HCT116 (cell line): Measurements from ENCODE around the gene FHOD3. TPM values are rescaled to one million over a fixed set of nuclear protein-coding genes. Genes with fewer than 3 reads are reported as not detected.

ENCODE experiments used
- ATAC-seq: fragments of 200-7000 bp; cut with Tn5 transposase; 2 replicates; pipeline ENCODE4 v1.9.1; 2020; ENCODE audit warnings: mild to moderate bottlenecking, moderate library complexity
- BruUV-seq: library from RNA; stranded (reverse); fragments of 400-500 nt; replicated peaks from 2 replicates; lab custom pipeline; 2021; lab: Mats Ljungman, UMichigan
- CTCF ChIA-PET: fragments of 300-600 bp; sonication (Branson Sonifier 250); formaldehyde crosslinking; loops from one replicate; lab custom pipeline; 2021; ENCODE audit warnings: antibody characterized with exemption; lab: Charles Lee
- POLR2A ChIA-PET: fragments of 300-600, 350-600 bp; sonication (Branson Sonifier 250); formaldehyde crosslinking; loops from one replicate; lab custom pipeline; 2021; ENCODE audit warnings: antibody characterized with exemption; lab: Charles Lee
- RAD21 ChIA-PET, 2 experiments: fragments of 300-600 bp; sonication (Branson Sonifier 250); formaldehyde crosslinking; loops; one replicate each; lab custom pipeline; 2023; ENCODE audit warnings: low total read pairs in 2 of 2; ENCODE audit not compliant: uncharacterized antibody in 2 of 2, unreplicated experiment in 2 of 2, low non-redundant PET in 1 of 2; lab: Charles Lee
- DNase-seq: peaks from one replicate; pipeline ENCODE4 v3.0.0-alpha.2; 2010; ENCODE audit warnings: low read depth, low spot score
- H2AFZ ChIP-seq: fragments of 200-600 bp; shearing (Covaris generic), sonication (generic); 2 replicates; pipeline ENCODE4 v1.6.1; 2017; ENCODE audit warnings: low read depth, mixed run types, mixed read lengths, antibody characterized with exemption, low read length; ENCODE audit not compliant: poor library complexity, severe bottlenecking
- H3K27ac ChIP-seq: 2 replicates; pipeline ENCODE4 v1.5.1; 2012; ENCODE audit warnings: low read depth, low read length
- H3K27me3 ChIP-seq: fragments of 200-600 bp; sonication (generic); 2 replicates; pipeline ENCODE4 v1.6.1; 2016; ENCODE audit warnings: mixed run types, low read length, mixed read lengths; ENCODE audit not compliant: insufficient read depth
- H3K36me3 ChIP-seq, 2 experiments: fragments of 200-500 bp in 1 of 2; fragments of 200-600 bp in 1 of 2; sonication (Bioruptor generic) in 1 of 2; sonication (generic) in 1 of 2; 2 replicates each; pipeline versions ENCODE4 v1.5.1 to v1.6.1; 2014 to 2016; ENCODE audit warnings: low read length in 2 of 2, inconsistent platforms in 1 of 2, mixed read lengths in 1 of 2, mixed run types in 1 of 2; ENCODE audit not compliant: insufficient read depth in 2 of 2, control insufficient read depth in 1 of 2
- H3K4me1 ChIP-seq, 2 experiments: fragments of 200-600 bp in 1 of 2; sonication (generic) in 1 of 2; 2 replicates each; pipeline versions ENCODE4 v1.5.1 to v1.6.1; 2012 to 2017; ENCODE audit warnings: low read length in 2 of 2, inconsistent platforms in 1 of 2, mild to moderate bottlenecking in 1 of 2, mixed read lengths in 1 of 2, mixed run types in 1 of 2, moderate library complexity in 1 of 2; ENCODE audit not compliant: insufficient read depth in 2 of 2, control insufficient read depth in 1 of 2
- H3K4me2 ChIP-seq: fragments of 200-600 bp; sonication (generic); 2 replicates; pipeline ENCODE4 v1.6.1; 2017; ENCODE audit warnings: mixed run types, low read length, mixed read lengths
- H3K4me3 ChIP-seq, 2 experiments: fragments of 200-600 bp in 1 of 2; sonication (generic) in 1 of 2; replicated peaks in 1 of 2; 2 replicates each; pipeline ENCODE4 v1.5.1; 2011 to 2016; ENCODE audit warnings: low read length in 2 of 2, control low read depth in 1 of 2, low read depth in 1 of 2, mild to moderate bottlenecking in 1 of 2, mixed read lengths in 1 of 2, mixed run types in 1 of 2
- H3K79me2 ChIP-seq: fragments of 200-600 bp; sonication (generic); 2 replicates; pipeline ENCODE4 v1.6.1; 2017; ENCODE audit warnings: mild to moderate bottlenecking, mixed run types, low read length, moderate library complexity, mixed read lengths; ENCODE audit not compliant: insufficient read depth
- H3K9ac ChIP-seq: fragments of 200-600 bp; sonication (generic); 2 replicates; pipeline ENCODE4 v1.6.1; 2016; ENCODE audit warnings: low read length, mixed read lengths
- H3K9me2 ChIP-seq: fragments of 200-600 bp; sonication (generic), shearing (Covaris generic); 2 replicates; pipeline ENCODE4 v1.6.1; 2017; ENCODE audit warnings: mixed run types, mild to moderate bottlenecking, moderate library complexity; ENCODE audit not compliant: insufficient read depth
- H3K9me3 ChIP-seq, 2 experiments: fragments of 200-500 bp in 1 of 2; fragments of 200-600 bp in 1 of 2; sonication (Bioruptor generic) in 1 of 2; sonication (generic) in 1 of 2; 2 replicates each; pipeline ENCODE4 v1.6.1; 2014 to 2017; ENCODE audit warnings: low read length in 2 of 2, mixed read lengths in 2 of 2, inconsistent platforms in 1 of 2, low read depth in 1 of 2, mild to moderate bottlenecking in 1 of 2, mixed run types in 1 of 2, moderate library complexity in 1 of 2; ENCODE audit not compliant: control insufficient read depth in 1 of 2, insufficient read depth in 1 of 2
- H4K20me1 ChIP-seq: fragments of 200-600 bp; sonication (generic), shearing (Covaris generic); 2 replicates; pipeline ENCODE4 v1.6.1; 2017; ENCODE audit warnings: mixed run types, mild to moderate bottlenecking, moderate library complexity; ENCODE audit not compliant: insufficient read depth
- ELF1 ChIP-seq: IDR thresholded peaks from 2 replicates; pipeline ENCODE4 v1.6.1; 2012; ENCODE audit warnings: low read depth, borderline replicate concordance
- EZH2 ChIP-seq: fragments of 200-600 bp; sonication (generic); IDR thresholded peaks from 2 replicates; pipeline ENCODE4 v1.6.1; 2017; ENCODE audit warnings: antibody characterized with exemption, mixed run types
- EZH2phosphoT487 ChIP-seq: fragments of 200-600 bp; IDR thresholded peaks from 2 replicates; pipeline ENCODE4 v1.6.1; 2018; ENCODE audit warnings: antibody characterized with exemption, borderline replicate concordance
- MAX ChIP-seq: IDR thresholded peaks from 2 replicates; pipeline ENCODE4 v1.6.1; 2012
- POLR2A ChIP-seq: IDR thresholded peaks from 2 replicates; pipeline ENCODE4 v1.7.0; 2011; ENCODE audit warnings: borderline replicate concordance; ENCODE audit not compliant: insufficient read depth, insufficient read length; ENCODE audit errors: extremely low read depth
- SP1 ChIP-seq: IDR thresholded peaks from 2 replicates; pipeline ENCODE4 v1.6.1; 2012; ENCODE audit warnings: low read depth
- ZBTB33 ChIP-seq: IDR thresholded peaks from 2 replicates; pipeline ENCODE4 v1.6.1; 2011; ENCODE audit warnings: mild to moderate bottlenecking, low read length, moderate library complexity; ENCODE audit not compliant: insufficient replicate concordance; ENCODE audit errors: extremely low read depth
- intact Hi-C: fragments of 100-400 bp; cut with micrococcal nuclease; formaldehyde crosslinking; loops from 2 replicates; pipeline ENCODE4 v1.10.0; 2022
- total RNA-seq: library from RNA; stranded (reverse); gene quantifications from one replicate; pipeline ENCODE4 v1.2.1, GENCODE V29; 2021; ENCODE audit not compliant: unreplicated experiment

FHOD3 gene
- total RNA-seq, 1 experiment from 2014 or later = 4.0 TPM

GRCh38 chr18:36337679-36338402 lies 40.3 kb downstream of the FHOD3 start (continued):
- TF ChIP-seq ELF1 (no peak), EZH2phosphoT487 (no peak)
- TF ChIP-seq, all 23 proteins: peak for 0

GRCh38 chr18:36338403-36338933 lies 41.0 kb downstream of the FHOD3 start:
- ATAC-seq (no peak), DNase-seq (no peak)
- H3K4me2 ChIP-seq = no peak overlapping the region
- POLR2A ChIA-PET = no interaction called here
- intact Hi-C loops = no loop called here
- H3K9me3 ChIP-seq = no peaks in the 10 kb centered on the region
- H3K9me2 ChIP-seq = no peaks in the 10 kb centered on the region
- no peak overlapping the region for H3K9ac ChIP-seq
- no peak overlapping the region for H3K27ac ChIP-seq
- CTCF ChIA-PET = no interaction called here
- H3K27me3 ChIP-seq = no peaks in the 10 kb centered on the region
- H3K36me3 ChIP-seq = no peaks in the 10 kb centered on the region
- RAD21 ChIA-PET = no interaction called here
- no peak overlapping the region for H3K4me3 ChIP-seq
- no peak overlapping the region for H2AFZ ChIP-seq
- no peaks in the 10 kb centered on the region for H3K79me2 ChIP-seq
- TF ChIP-seq SP1 (no peak), ZBTB33 (no peak), POLR2A (no peak), EZH2 (no peak), ELF1 (no peak), MAX (no peak)
- no TSS peak for BruUV-seq
- no peaks in the 10 kb centered on the region for H4K20me1 ChIP-seq
- no peaks in the 10 kb centered on the region for H3K4me1 ChIP-seq
